A673 (cell line): ENCODE data around the gene MZB1. TPM values are rescaled to one million over a fixed set of nuclear protein-coding genes. Genes with fewer than 3 reads are reported as not detected.
"Not testable (repeated sequence)": the region's sequence is repeated elsewhere in the genome, so short reads cannot be mapped to it uniquely, and the experiment has no call there.

Experiments used
- BruUV-seq: library from RNA; stranded (reverse); fragments of 400-500 nt; replicated peaks from 2 replicates; lab custom pipeline; 2021; lab: Mats Ljungman, UMichigan
- CTCF ChIA-PET: fragments of 300-600 bp; sonication (Branson Sonifier 250); formaldehyde crosslinking; loops from one replicate; lab custom pipeline; 2022; ENCODE audit warnings: antibody characterized with exemption; lab: Charles Lee
- POLR2A ChIA-PET: fragments of 300-600 bp; sonication (Branson Sonifier 250); formaldehyde crosslinking; loops from one replicate; lab custom pipeline; 2022; ENCODE audit warnings: antibody characterized with exemption; ENCODE audit not compliant: low non-redundant PET; lab: Charles Lee
- DNase-seq: peaks from one replicate; pipeline ENCODE4 v3.0.0-alpha.2; 2015; ENCODE audit warnings: low spot score
- H3K27ac ChIP-seq: fragments of 200-600 bp; sonication (generic); 2 replicates; pipeline ENCODE4 v1.5.1; 2016; ENCODE audit warnings: mixed run types, low read depth, mild to moderate bottlenecking, mixed read lengths, antibody characterized with exemption, low read length; ENCODE audit not compliant: poor library complexity, severe bottlenecking
- H3K27me3 ChIP-seq: fragments of 200-600 bp; sonication (generic); replicated peaks from 2 replicates; pipeline ENCODE4 v1.6.1; 2017; ENCODE audit warnings: mixed run types, low read depth, mild to moderate bottlenecking, mixed read lengths, antibody characterized with exemption, low read length; ENCODE audit not compliant: insufficient read depth, poor library complexity
- H3K36me3 ChIP-seq: fragments of 200-600 bp; sonication (generic); 2 replicates; pipeline ENCODE4 v1.6.1; 2016; ENCODE audit warnings: mixed run types, mild to moderate bottlenecking, mixed read lengths, antibody characterized with exemption, low read length; ENCODE audit not compliant: insufficient read depth, poor library complexity, severe bottlenecking
- H3K4me1 ChIP-seq: fragments of 200-600 bp; sonication (generic); 2 replicates; pipeline ENCODE4 v1.6.1; 2017; ENCODE audit warnings: mixed run types, mild to moderate bottlenecking, mixed read lengths, antibody characterized with exemption, low read length; ENCODE audit not compliant: insufficient read depth, poor library complexity, severe bottlenecking
- H3K4me3 ChIP-seq: fragments of 200-600 bp; sonication (generic); 2 replicates; pipeline ENCODE4 v1.5.1; 2016; ENCODE audit warnings: low read depth, mixed run types, mild to moderate bottlenecking, mixed read lengths, low read length; ENCODE audit not compliant: poor library complexity, severe bottlenecking
- H3K9me3 ChIP-seq: fragments of 200-600 bp; sonication (generic); 2 replicates; pipeline ENCODE4 v1.6.1; 2016; ENCODE audit warnings: mixed run types, low read depth, mild to moderate bottlenecking, mixed read lengths, antibody characterized with exemption, low read length; ENCODE audit not compliant: poor library complexity, severe bottlenecking
- EZH2 ChIP-seq: fragments of 200-600 bp; sonication (generic); IDR thresholded peaks from 2 replicates; pipeline ENCODE4 v1.6.1; 2017; ENCODE audit warnings: borderline replicate concordance, low read depth, mild to moderate bottlenecking, mixed read lengths, antibody characterized with exemption, low read length; ENCODE audit not compliant: poor library complexity, severe bottlenecking
- intact Hi-C: fragments of 100-400 bp; cut with micrococcal nuclease; formaldehyde crosslinking; loops from one replicate; pipeline ENCODE4 v1.10.0; 2022; ENCODE audit not compliant: unreplicated experiment
- total RNA-seq: library from RNA; stranded (reverse); gene quantifications from 2 replicates; pipeline ENCODE4 v1.2.3, GENCODE V29; 2021
- TF ChIP-seq, protein P1 (sequence below): fragments of 300-800, 200-600 bp; sonication (generic); conservative IDR thresholded peaks from 2 replicates; pipeline ENCODE4 v1.5.1; 2017; ENCODE audit warnings: low read depth, mild to moderate bottlenecking, antibody characterized with exemption, low read length, moderate library complexity, mixed read lengths

The MZB1 gene
- total RNA-seq, 1 experiment from 2014 or later = not detected

DNA sequence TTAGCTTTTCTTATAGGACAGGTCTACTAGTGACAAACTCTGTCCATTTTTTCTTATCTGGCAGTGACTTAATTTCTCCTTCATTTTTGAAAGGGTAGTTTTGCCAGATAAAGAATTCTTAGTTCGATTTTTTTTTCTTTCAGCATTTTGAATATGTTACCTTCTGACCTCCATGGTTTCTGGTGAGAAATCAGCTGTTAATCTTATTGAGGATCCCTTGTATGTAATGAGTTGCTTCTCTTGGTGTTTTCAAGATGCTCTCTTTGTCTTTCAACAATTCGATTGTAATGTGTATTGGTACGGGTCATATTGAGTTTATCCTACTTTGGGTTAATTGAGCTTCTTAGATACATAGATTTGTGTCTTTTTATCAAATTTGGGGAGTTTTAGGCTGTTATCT, 35.5 kb downstream of the MZB1 start:
- Histone ChIP-seq H3K36me3 (peaks cover 27% of the 10 kb centered on the region), H3K4me1 (no peaks in the 10 kb centered on the region), H3K4me3 (no peak overlapping the region), H3K9me3 (peaks cover 4% of the 10 kb centered on the region), H3K27me3 (no peaks in the 10 kb centered on the region), H3K27ac (no peak overlapping the region)
- BruUV-seq = no TSS peak
- ChIA-PET CTCF (no interaction called here), POLR2A (no interaction called here)
- intact Hi-C loops = no loop called here
- no peak for DNase-seq
- no peak for TF ChIP-seq EZH2
- TF ChIP-seq, protein P1, sequence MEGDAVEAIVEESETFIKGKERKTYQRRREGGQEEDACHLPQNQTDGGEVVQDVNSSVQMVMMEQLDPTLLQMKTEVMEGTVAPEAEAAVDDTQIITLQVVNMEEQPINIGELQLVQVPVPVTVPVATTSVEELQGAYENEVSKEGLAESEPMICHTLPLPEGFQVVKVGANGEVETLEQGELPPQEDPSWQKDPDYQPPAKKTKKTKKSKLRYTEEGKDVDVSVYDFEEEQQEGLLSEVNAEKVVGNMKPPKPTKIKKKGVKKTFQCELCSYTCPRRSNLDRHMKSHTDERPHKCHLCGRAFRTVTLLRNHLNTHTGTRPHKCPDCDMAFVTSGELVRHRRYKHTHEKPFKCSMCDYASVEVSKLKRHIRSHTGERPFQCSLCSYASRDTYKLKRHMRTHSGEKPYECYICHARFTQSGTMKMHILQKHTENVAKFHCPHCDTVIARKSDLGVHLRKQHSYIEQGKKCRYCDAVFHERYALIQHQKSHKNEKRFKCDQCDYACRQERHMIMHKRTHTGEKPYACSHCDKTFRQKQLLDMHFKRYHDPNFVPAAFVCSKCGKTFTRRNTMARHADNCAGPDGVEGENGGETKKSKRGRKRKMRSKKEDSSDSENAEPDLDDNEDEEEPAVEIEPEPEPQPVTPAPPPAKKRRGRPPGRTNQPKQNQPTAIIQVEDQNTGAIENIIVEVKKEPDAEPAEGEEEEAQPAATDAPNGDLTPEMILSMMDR = no peak

DNA sequence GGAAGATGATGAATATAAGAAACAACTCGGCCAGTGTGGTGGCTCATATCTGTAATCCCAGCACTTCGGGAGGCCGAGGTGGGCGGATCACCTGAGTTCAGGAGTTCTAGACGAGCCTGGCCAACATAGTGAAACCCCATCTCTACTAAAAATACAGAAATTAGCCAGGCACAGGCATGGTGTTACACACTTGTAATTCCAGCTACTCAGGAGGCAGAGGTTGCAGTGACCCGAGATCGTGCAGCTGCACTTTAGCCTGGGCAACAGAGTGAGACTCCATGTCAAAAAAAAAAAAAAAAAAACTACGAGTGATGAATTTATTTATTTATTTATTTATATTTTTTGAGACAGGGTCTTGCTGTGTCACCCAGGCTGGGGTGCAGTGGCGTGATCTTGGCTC, 41.9 kb downstream of the MZB1 start:
- H3K27me3 ChIP-seq, H3K4me1 ChIP-seq, H3K9me3 ChIP-seq, H3K36me3 ChIP-seq, DNase-seq, H3K4me3 ChIP-seq, POLR2A ChIA-PET, BruUV-seq, intact Hi-C loops, H3K27ac ChIP-seq: not testable (repeated sequence)
- CTCF ChIA-PET = interaction anchor here (0.7 kb wide), 1 partner anchor 1669 kb away, joined by 10 read pairs; no protein-coding TSS in a partner anchor

DNA sequence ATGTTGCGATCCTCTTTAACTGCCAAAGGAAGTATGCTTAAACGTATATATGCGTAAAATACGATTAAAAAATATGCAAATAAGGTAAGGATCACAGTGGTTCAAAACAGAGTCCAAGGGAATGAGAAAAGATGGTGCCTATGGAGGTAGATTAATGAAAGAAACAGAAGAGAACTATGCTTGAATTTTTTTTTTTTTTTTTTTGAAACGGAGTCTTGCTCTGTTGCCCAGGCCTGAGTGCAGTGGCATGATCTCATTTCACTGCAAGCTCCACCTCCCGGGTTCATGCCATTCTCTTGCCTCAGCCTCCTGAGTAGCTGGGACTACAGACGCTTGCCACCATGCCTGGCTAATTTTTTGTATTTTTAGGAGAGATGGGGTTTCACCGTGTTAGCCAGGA, 44.3 kb downstream of the MZB1 start:
- H3K36me3 ChIP-seq, H3K9me3 ChIP-seq, intact Hi-C loops, POLR2A ChIA-PET, H3K27me3 ChIP-seq, H3K27ac ChIP-seq, H3K4me3 ChIP-seq, DNase-seq, BruUV-seq, CTCF ChIA-PET: not testable (repeated sequence)
- H3K4me1 ChIP-seq = peaks cover 12% of the 10 kb centered on the region

DNA sequence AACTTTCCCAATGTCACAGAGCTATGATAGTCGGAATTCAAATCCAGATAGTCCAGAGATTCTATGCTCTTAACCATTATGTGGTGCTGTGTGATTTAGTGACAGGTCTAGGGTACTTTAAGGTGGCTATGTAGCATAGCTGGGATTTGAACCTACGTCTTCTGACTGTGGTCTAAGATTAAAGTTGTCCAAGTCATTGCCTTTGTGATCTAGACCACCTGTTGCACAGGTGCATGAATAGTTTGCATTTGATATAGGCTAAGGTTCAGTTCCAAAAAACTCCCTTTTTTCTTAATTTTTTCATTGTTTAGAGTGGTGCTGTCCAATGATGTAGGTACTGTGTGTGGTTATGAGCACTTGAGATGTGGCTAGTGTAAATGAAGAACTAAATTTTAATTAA, 45.5 kb downstream of the MZB1 start:
- Histone ChIP-seq H3K4me3 (no peak overlapping the region), H3K4me1 (peaks cover 12% of the 10 kb centered on the region), H3K27ac (no peak overlapping the region), H3K36me3 (peaks cover 4% of the 10 kb centered on the region), H3K27me3 (no peaks in the 10 kb centered on the region), H3K9me3 (no peaks in the 10 kb centered on the region)
- no TSS peak for BruUV-seq
- CTCF ChIA-PET = no interaction called here
- no peak for DNase-seq
- intact Hi-C loops = no loop called here
- TF ChIP-seq EZH2 = no peak
- TF ChIP-seq, protein P1 = no peak
- POLR2A ChIA-PET = interaction anchor here (0.5 kb wide), 1 partner anchor 1300 kb away, joined by 8 read pairs; no protein-coding TSS in a partner anchor
